Spleen (tissue), 11 donors: ENCODE data around the gene LRRC23. TPM values are rescaled to one million over a fixed set of nuclear protein-coding genes. Genes with fewer than 3 reads are reported as not detected.

ENCODE experiments used
- DNase-seq: peaks from one replicate; pipeline ENCODE4 v3.0.0-alpha.2; 2020
- H3K27ac ChIP-seq, 8 donors: fragments of 200-600 bp; sonication (generic) in 7 of 8; 1 replicate in 4 of 8; 2 replicates in 4 of 8; pipeline versions ENCODE4 v1.5.0 to v1.8.0; 2016 to 2021; ENCODE audit warnings: inconsistent platforms in 4 of 8, mild to moderate bottlenecking in 4 of 8, moderate library complexity in 1 of 8
- H3K27me3 ChIP-seq, 7 donors: fragments of 200-600 bp; sonication (generic) in 6 of 7; replicated peaks in 1 of 7; 1 replicate in 4 of 7; 2 replicates in 3 of 7; pipeline versions ENCODE4 v1.5.0 to v1.8.0; 2016 to 2021; ENCODE audit warnings: inconsistent platforms in 3 of 7, mild to moderate bottlenecking in 1 of 7
- H3K36me3 ChIP-seq, 6 donors: fragments of 200-600 bp; sonication (generic) in 5 of 6; 1 replicate in 4 of 6; 2 replicates in 2 of 6; pipeline versions ENCODE4 v1.5.0 to v1.8.0; 2016 to 2021; ENCODE audit warnings: inconsistent platforms in 2 of 6
- H3K4me1 ChIP-seq, 6 donors: fragments of 200-600 bp; sonication (generic) in 5 of 6; 1 replicate in 3 of 6; 2 replicates in 3 of 6; pipeline versions ENCODE4 v1.5.0 to v1.8.0; 2016 to 2021; ENCODE audit warnings: inconsistent platforms in 3 of 6
- H3K4me3 ChIP-seq, 8 donors: fragments of 200-600 bp; sonication (generic) in 7 of 8; 1 replicate in 4 of 8; 2 replicates in 4 of 8; pipeline versions ENCODE4 v1.5.0 to v1.8.0; 2016 to 2021; ENCODE audit warnings: inconsistent platforms in 4 of 8, mild to moderate bottlenecking in 4 of 8, moderate library complexity in 2 of 8
- H3K9me3 ChIP-seq, 8 donors: fragments of 200-600 bp; sonication (generic) in 7 of 8; 1 replicate in 4 of 8; 2 replicates in 4 of 8; pipeline versions ENCODE4 v1.5.0 to v1.8.0; 2016 to 2021; ENCODE audit warnings: inconsistent platforms in 4 of 8
- CTCF ChIP-seq, 11 experiments: fragments of 200-600 bp in 7 of 11; fragments of 450-650 bp in 4 of 11; sonication (generic) in 4 of 11; IDR thresholded peaks in 8 of 11; conservative IDR thresholded peaks in 3 of 11; 1 replicate in 7 of 11; 2 replicates in 4 of 11; pipeline versions ENCODE4 v1.4.0 to v1.8.0; 2016 to 2021; ENCODE audit warnings: antibody characterized with exemption in 11 of 11, inconsistent platforms in 4 of 11, mild to moderate bottlenecking in 1 of 11
- POLR2A ChIP-seq, 3 donors: fragments of 450-650 bp; IDR thresholded peaks; one replicate each; pipeline ENCODE4 v1.5.1; 2017; ENCODE audit warnings: antibody characterized with exemption in 3 of 3, mild to moderate bottlenecking in 1 of 3
- POLR2AphosphoS5 ChIP-seq, 3 donors: sonication (generic); formaldehyde crosslinking; IDR thresholded peaks; one replicate each; pipeline ENCODE4 v1.5.1; 2017; ENCODE audit warnings: antibody characterized with exemption in 3 of 3
- WGBS, 5 donors: extraction: QIAGEN DNeasy Blood & Tissue Kit in 3 of 5; methylation state at CpG; one replicate each; pipeline versions ENCODE4 v1.1.5 to v1.1.7; 2013 to 2018; 5-methylcytosine and 5-hydroxymethylcytosine counted together
- intact Hi-C: fragments of 100-400 bp; cut with DNase I; formaldehyde crosslinking; loops from one replicate; pipeline ENCODE4 v1.15.0; 2023; ENCODE audit warnings: low total_unique reads
- microRNA-seq, 3 donors: library from miRNA; unstranded; fragments of <30 nt; microRNA quantifications; one replicate each; pipeline versions ENCODE4 to v1.1.0, GENCODE V29; 2019 to 2020
- polyA plus RNA-seq, 3 donors: library from polyadenylated mRNA; stranded (reverse); fragments of 200-250 nt; gene quantifications; one replicate each; pipeline ENCODE4 v1.2.1, GENCODE V29; 2013
- small RNA-seq, 4 donors: library from RNA; depleted of rRNA; stranded (forward); fragments of <200 nt; gene quantifications; one replicate each; pipeline ENCODE3, GENCODE V24; 2016
- total RNA-seq, 7 donors: library from RNA; depleted of rRNA in 3 of 7; stranded (reverse); fragments of >200 nt in 3 of 7; fragmentation: NEBNext Ultra II Directional in 4 of 7; extraction: Animal tissue kit (Norgen Biotek cat#: 25700) in 4 of 7; gene quantifications; one replicate each; pipeline versions ENCODE4 v1.1.0 to v1.2.1, GENCODE V29; 2016 to 2021
- donor health status: healthy with polysubstance abuse.
- donor health status: DM: no; HTN: no; CAD: no; lungs with moderate emphysema.
- donor health status: DM: no; HTN: no; CAD: no.
- donor health status: Bipolar disorder and iron deficiency.
- donor health status: healthy.
- donor health status: DM: no; HTN: no; CAD: no.
- donor health status: DM: yes; HTN: yes; CAD: no.

LRRC23 gene
- total and polyA plus RNA-seq, 10 donors = 3.1 to 10.1 (median 6.4) TPM

DNA sequence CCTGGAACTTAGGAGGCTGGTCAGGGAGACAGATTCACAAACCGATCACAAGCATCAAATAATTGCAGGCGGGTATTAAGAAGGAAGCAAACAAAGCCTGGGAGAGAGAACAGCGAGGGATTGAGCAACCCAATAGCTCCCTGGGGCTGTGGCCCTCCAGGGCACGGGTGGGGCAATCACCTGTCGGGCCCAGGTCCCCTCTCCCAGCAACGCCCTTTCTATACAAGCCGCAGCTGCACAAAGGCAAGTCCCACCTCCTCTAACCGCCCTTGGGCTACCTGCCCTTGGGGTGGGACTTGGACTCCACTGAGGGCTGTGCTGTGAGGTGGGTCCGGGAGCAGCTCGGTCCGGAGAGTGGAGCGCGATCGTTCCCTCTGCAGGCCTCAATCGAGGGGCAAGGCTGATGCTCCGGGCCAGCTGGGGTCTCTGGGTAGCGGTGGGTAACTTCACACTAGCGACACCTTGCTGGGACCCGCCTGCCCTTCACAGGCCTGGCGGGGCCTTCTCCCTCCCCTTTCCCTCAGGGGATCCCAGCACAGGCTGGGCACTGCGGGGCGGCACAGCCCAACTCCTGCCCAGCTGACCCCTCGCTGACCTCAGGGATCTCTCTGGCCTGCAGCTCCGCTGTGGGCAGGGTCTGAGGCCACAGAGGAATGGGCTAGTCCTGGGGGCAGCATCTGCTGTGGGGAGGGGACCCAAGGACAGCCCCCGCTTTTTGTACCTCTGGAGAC lies 57.8 kb downstream of the LRRC23 start:
- no peak for TF ChIP-seq CTCF (IDR thresholded peaks at IDR 0.05 in 8 of 11, conservative IDR thresholded peaks at IDR 0.05 in 3 of 11)
- peak; percentile 28 to 83 (median 67) for TF ChIP-seq POLR2AphosphoS5 (IDR thresholded peaks at IDR 0.05)
- no peak for TF ChIP-seq POLR2A (IDR thresholded peaks at IDR 0.05)
- no peaks in the 10 kb centered on the region for H3K9me3 ChIP-seq
- H3K27me3 ChIP-seq = no peaks in the 10 kb centered on the region
- WGBS, 5 donors = 69 to 76% (median 71%) methylated on average over 23 to 25 of the region's 25 CpGs
- peak overlapping the region in 2 of 8 donors; percentile 17 to 97 for H3K4me3 ChIP-seq
- peak; percentile 84 for DNase-seq
- H3K4me1 ChIP-seq = peaks cover 56 to 90% (median 74%) of the 10 kb centered on the region in 6 donors
- peaks cover 2 to 68% (median 51%) of the 10 kb centered on the region in 6 donors for H3K36me3 ChIP-seq
- intact Hi-C loops = loop anchor here (10.0 kb wide), 1 partner anchor 98 kb away; the partner anchor contains the start of gene TPI1
- H3K27ac ChIP-seq = peak overlapping the region; percentile 80 to 99 (median 93)

DNA sequence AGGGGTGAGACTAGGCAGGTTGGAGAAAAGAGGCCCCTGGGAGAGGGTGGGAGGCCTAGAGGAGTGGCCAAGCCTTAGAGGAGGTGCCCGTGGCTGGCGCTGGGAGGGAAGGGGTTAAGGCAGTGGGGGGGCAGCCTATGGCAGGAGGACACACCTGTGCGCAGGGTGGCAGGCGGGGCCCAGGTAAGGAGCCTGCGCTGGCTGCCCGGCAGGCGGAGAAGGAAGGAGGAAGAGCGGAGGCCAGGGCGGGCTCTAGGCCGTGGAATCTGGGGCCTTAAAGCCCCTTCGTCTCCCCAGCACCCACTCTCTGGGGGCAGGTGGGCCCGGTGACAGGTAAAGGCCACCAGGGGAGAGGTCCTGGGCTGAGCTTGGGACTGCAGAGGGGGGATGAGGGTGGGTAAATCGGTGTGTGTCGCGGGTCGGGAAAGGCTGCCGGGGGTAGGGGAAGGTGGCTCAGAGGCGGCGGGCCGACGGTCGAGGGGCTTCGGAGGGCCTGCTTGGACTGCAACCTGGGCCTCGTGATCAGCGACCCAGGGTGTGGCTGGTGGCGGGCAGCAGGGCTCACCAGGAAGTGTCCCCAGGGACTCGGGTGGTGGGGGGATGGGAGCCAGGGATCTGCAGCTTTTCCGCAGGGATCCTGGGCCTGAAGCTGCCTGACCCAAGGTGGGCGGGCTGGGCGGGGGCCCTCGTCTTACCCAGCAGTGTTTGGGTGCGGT lies 58.6 kb downstream of the LRRC23 start:
- H3K27me3 ChIP-seq = no peaks in the 10 kb centered on the region
- H3K4me3 ChIP-seq = no peak overlapping the region
- peak; percentile 87 for DNase-seq
- peak in 1 of 3 donors; percentile 53 for TF ChIP-seq POLR2AphosphoS5 (IDR thresholded peaks at IDR 0.05)
- TF ChIP-seq CTCF (IDR thresholded peaks at IDR 0.05 in 8 of 11, conservative IDR thresholded peaks at IDR 0.05 in 3 of 11) = no peak
- TF ChIP-seq POLR2A (IDR thresholded peaks at IDR 0.05) = no peak
- peaks cover 49 to 90% (median 71%) of the 10 kb centered on the region in 6 donors for H3K4me1 ChIP-seq
- peak overlapping the region in 4 of 8 donors; percentile 97 to 99 (median 98) for H3K27ac ChIP-seq
- intact Hi-C loops = loop anchor here (10.0 kb wide), 1 partner anchor 98 kb away; the partner anchor contains the start of gene TPI1
- peaks cover 2 to 68% (median 52%) of the 10 kb centered on the region in 6 donors for H3K36me3 ChIP-seq
- 80 to 88% (median 85%) methylated on average over 24 to 32 of the region's 32 CpGs for WGBS, 5 donors
- H3K9me3 ChIP-seq = no peaks in the 10 kb centered on the region

Small RNAs within 50 kb of the gene (microRNA-seq; reads per million reads assigned to microRNA genes)
- gene MIR141 (14.4 to 31.4 (median 18.2) reads per million in 3 donors), gene MIR200C (170 to 334 (median 309) reads per million in 3 donors)

Small RNAs within 50 kb of the gene (small RNA-seq; reads per million reads assigned to genes)
- gene MIR141 (0.83 to 3.6 (median 2.7) reads per million in 4 donors), gene MIR200C (0.29 to 0.45 (median 0.41) reads per million in 4 donors), gene RNU7-1 (0 reads per million in 4 donors)

Other genes starting within 250 kb of the LRRC23 start
- 10 to 100 TPM; 34.5 to 68.8 (median 49.9) TPM for gene ING4, start 241.7 kb upstream of the LRRC23 start, total RNA-seq
- gene ING4, start 241.7 kb upstream of the LRRC23 start, polyA plus RNA-seq = 10 to 100 TPM; 33.0 to 56.7 (median 50.3) TPM
- gene ZNF384, start 215.4 kb upstream of the LRRC23 start, total RNA-seq = 10 to 100 TPM; 48.8 to 79.8 (median 59.0) TPM
- gene ZNF384, start 215.4 kb upstream of the LRRC23 start, polyA plus RNA-seq = 10 to 100 TPM; 18.9 to 35.9 (median 28.7) TPM
- under 1 TPM in 2 of 7 donors, not detected in 5; 0.28 to 0.30 TPM for gene PIANP, start 204.0 kb upstream of the LRRC23 start, total RNA-seq
- gene PIANP, start 204.0 kb upstream of the LRRC23 start, polyA plus RNA-seq = under 1 TPM; 0.10 to 0.24 (median 0.15) TPM
- 10 to 100 TPM; 40.5 to 61.9 (median 49.9) TPM for gene COPS7A, start 180.8 kb upstream of the LRRC23 start, total RNA-seq
- 10 to 100 TPM; 29.6 to 50.6 (median 33.7) TPM for gene COPS7A, start 180.8 kb upstream of the LRRC23 start, polyA plus RNA-seq
- gene MLF2, start 151.7 kb upstream of the LRRC23 start, total RNA-seq = 100 to 1,000 TPM in 5 of 7 donors, 10 to 100 TPM in 2; 85.4 to 123 (median 104) TPM
- 100 to 1,000 TPM in 2 of 3 donors, 10 to 100 TPM in 1; 78.0 to 116 (median 101) TPM for gene MLF2, start 151.7 kb upstream of the LRRC23 start, polyA plus RNA-seq
- gene PTMS, start 138.5 kb upstream of the LRRC23 start, total RNA-seq = 100 to 1,000 TPM in 1 of 7 donors, 10 to 100 TPM in 6; 47.4 to 130 (median 89.1) TPM
- gene PTMS, start 138.5 kb upstream of the LRRC23 start, polyA plus RNA-seq = 100 to 1,000 TPM in 2 of 3 donors, 10 to 100 TPM in 1; 70.5 to 169 (median 102) TPM
- 10 to 100 TPM in 6 of 7 donors, 1 to 10 TPM in 1; 9.4 to 29.4 (median 17.9) TPM for gene LAG3, start 132.3 kb upstream of the LRRC23 start, total RNA-seq
- gene LAG3, start 132.3 kb upstream of the LRRC23 start, polyA plus RNA-seq = 1 to 10 TPM; 3.7 to 4.7 (median 4.5) TPM
- gene CD4, start 115.3 kb upstream of the LRRC23 start, total RNA-seq = 100 to 1,000 TPM; 104 to 207 (median 180) TPM
- gene CD4, start 115.3 kb upstream of the LRRC23 start, polyA plus RNA-seq = 10 to 100 TPM; 21.8 to 32.8 (median 23.3) TPM
- 1 to 10 TPM; 2.1 to 7.1 (median 4.0) TPM for gene GPR162, start 83.0 kb upstream of the LRRC23 start, total RNA-seq
- gene GPR162, start 83.0 kb upstream of the LRRC23 start, polyA plus RNA-seq = 10 to 100 TPM in 2 of 3 donors, 1 to 10 TPM in 1; 5.0 to 14.7 (median 10.3) TPM
- gene P3H3, start 76.4 kb upstream of the LRRC23 start, total RNA-seq = 10 to 100 TPM in 2 of 7 donors, 1 to 10 TPM in 5; 4.2 to 11.7 (median 6.8) TPM
- gene P3H3, start 76.4 kb upstream of the LRRC23 start, polyA plus RNA-seq = 1 to 10 TPM; 4.6 to 6.9 (median 4.7) TPM
- 1 to 10 TPM in 6 of 7 donors, under 1 TPM in 1; 0.75 to 3.9 (median 2.6) TPM for gene GNB3, start 63.9 kb upstream of the LRRC23 start, total RNA-seq
- 1 to 10 TPM in 1 of 3 donors, under 1 TPM in 2; 0.93 to 1.3 (median 0.94) TPM for gene GNB3, start 63.9 kb upstream of the LRRC23 start, polyA plus RNA-seq
- gene CDCA3, start 53.5 kb upstream of the LRRC23 start, total RNA-seq = 10 to 100 TPM in 1 of 7 donors, 1 to 10 TPM in 6; 1.9 to 10.2 (median 5.8) TPM
- 10 to 100 TPM in 1 of 3 donors, 1 to 10 TPM in 2; 3.6 to 18.1 (median 5.1) TPM for gene CDCA3, start 53.5 kb upstream of the LRRC23 start, polyA plus RNA-seq
- 10 to 100 TPM; 29.8 to 62.4 (median 53.5) TPM for gene USP5, start 52.7 kb upstream of the LRRC23 start, total RNA-seq
- gene USP5, start 52.7 kb upstream of the LRRC23 start, polyA plus RNA-seq = 10 to 100 TPM; 23.1 to 40.5 (median 23.6) TPM
- gene TPI1, start 37.3 kb upstream of the LRRC23 start, total RNA-seq = 100 to 1,000 TPM; 218 to 471 (median 288) TPM
- gene TPI1, start 37.3 kb upstream of the LRRC23 start, polyA plus RNA-seq = 100 to 1,000 TPM; 234 to 364 (median 311) TPM
- gene SPSB2, start 31.5 kb upstream of the LRRC23 start, total RNA-seq = 10 to 100 TPM in 4 of 7 donors, 1 to 10 TPM in 3; 7.0 to 12.9 (median 10.3) TPM
- gene SPSB2, start 31.5 kb upstream of the LRRC23 start, polyA plus RNA-seq = 10 to 100 TPM; 11.3 to 17.0 (median 11.5) TPM
- gene ENO2, start 9.8 kb downstream of the LRRC23 start, total RNA-seq = 10 to 100 TPM in 6 of 7 donors, 1 to 10 TPM in 1; 7.6 to 37.7 (median 25.0) TPM
- 10 to 100 TPM; 11.5 to 41.3 (median 29.1) TPM for gene ENO2, start 9.8 kb downstream of the LRRC23 start, polyA plus RNA-seq
- gene ATN1, start 23.1 kb downstream of the LRRC23 start, total RNA-seq = 100 to 1,000 TPM in 1 of 7 donors, 10 to 100 TPM in 6; 64.7 to 112 (median 81.7) TPM
- 10 to 100 TPM; 10.1 to 42.0 (median 21.4) TPM for gene ATN1, start 23.1 kb downstream of the LRRC23 start, polyA plus RNA-seq
- gene RNU7-1, start 39.0 kb downstream of the LRRC23 start, total RNA-seq = not detected
- gene RNU7-1, start 39.0 kb downstream of the LRRC23 start, polyA plus RNA-seq = not detected
- 100 to 1,000 TPM in 6 of 7 donors, 10 to 100 TPM in 1; 79.2 to 364 (median 116) TPM for gene C12orf57, start 39.2 kb downstream of the LRRC23 start, total RNA-seq
- gene C12orf57, start 39.2 kb downstream of the LRRC23 start, polyA plus RNA-seq = 100 to 1,000 TPM; 181 to 323 (median 242) TPM
- 100 to 1,000 TPM; 314 to 431 (median 423) TPM for gene PTPN6, start 46.5 kb downstream of the LRRC23 start, total RNA-seq
- gene PTPN6, start 46.5 kb downstream of the LRRC23 start, polyA plus RNA-seq = 100 to 1,000 TPM; 398 to 713 (median 604) TPM
- gene PHB2, start 65.8 kb downstream of the LRRC23 start, total RNA-seq = 100 to 1,000 TPM; 127 to 143 (median 133) TPM
- gene PHB2, start 65.8 kb downstream of the LRRC23 start, polyA plus RNA-seq = 100 to 1,000 TPM; 166 to 199 (median 177) TPM
- 10 to 100 TPM; 19.9 to 56.3 (median 44.0) TPM for gene EMG1, start 66.1 kb downstream of the LRRC23 start, total RNA-seq
- gene EMG1, start 66.1 kb downstream of the LRRC23 start, polyA plus RNA-seq = 10 to 100 TPM; 23.6 to 38.3 (median 37.1) TPM
- 10 to 100 TPM; 28.8 to 52.5 (median 40.8) TPM for gene LPCAT3, start 113.7 kb downstream of the LRRC23 start, total RNA-seq
- gene LPCAT3, start 113.7 kb downstream of the LRRC23 start, polyA plus RNA-seq = 10 to 100 TPM in 2 of 3 donors, 1 to 10 TPM in 1; 9.7 to 13.5 (median 11.2) TPM
- gene C1S, start 155.9 kb downstream of the LRRC23 start, total RNA-seq = 100 to 1,000 TPM; 235 to 451 (median 312) TPM
- gene C1S, start 155.9 kb downstream of the LRRC23 start, polyA plus RNA-seq = 100 to 1,000 TPM; 102 to 179 (median 128) TPM
- gene C1R, start 187.6 kb downstream of the LRRC23 start, total RNA-seq = 100 to 1,000 TPM; 188 to 421 (median 289) TPM
- 100 to 1,000 TPM in 2 of 3 donors, 10 to 100 TPM in 1; 91.8 to 183 (median 154) TPM for gene C1R, start 187.6 kb downstream of the LRRC23 start, polyA plus RNA-seq
- 100 to 1,000 TPM in 3 of 7 donors, 10 to 100 TPM in 4; 67.0 to 126 (median 93.1) TPM for gene C1RL, start 204.4 kb downstream of the LRRC23 start, total RNA-seq
- gene C1RL, start 204.4 kb downstream of the LRRC23 start, polyA plus RNA-seq = 10 to 100 TPM; 19.1 to 26.1 (median 20.3) TPM
- gene RBP5, start 224.1 kb downstream of the LRRC23 start, total RNA-seq = 100 to 1,000 TPM in 5 of 7 donors, 10 to 100 TPM in 2; 55.5 to 158 (median 106) TPM
- gene RBP5, start 224.1 kb downstream of the LRRC23 start, polyA plus RNA-seq = 100 to 1,000 TPM in 1 of 3 donors, 10 to 100 TPM in 2; 93.2 to 170 (median 97.7) TPM
- gene CLSTN3, start 225.5 kb downstream of the LRRC23 start, total RNA-seq = 100 to 1,000 TPM in 2 of 7 donors, 10 to 100 TPM in 5; 40.1 to 131 (median 87.9) TPM
- gene CLSTN3, start 225.5 kb downstream of the LRRC23 start, polyA plus RNA-seq = 10 to 100 TPM; 15.0 to 21.5 (median 18.7) TPM